ENCODE results near the gene TMEM266. TPM values are rescaled to one million over a fixed set of nuclear protein-coding genes. Genes with fewer than 3 reads are reported as not detected.

TMEM266 gene
- total RNA-seq, 2 donors from 2014 or later, result not detected

DNA sequence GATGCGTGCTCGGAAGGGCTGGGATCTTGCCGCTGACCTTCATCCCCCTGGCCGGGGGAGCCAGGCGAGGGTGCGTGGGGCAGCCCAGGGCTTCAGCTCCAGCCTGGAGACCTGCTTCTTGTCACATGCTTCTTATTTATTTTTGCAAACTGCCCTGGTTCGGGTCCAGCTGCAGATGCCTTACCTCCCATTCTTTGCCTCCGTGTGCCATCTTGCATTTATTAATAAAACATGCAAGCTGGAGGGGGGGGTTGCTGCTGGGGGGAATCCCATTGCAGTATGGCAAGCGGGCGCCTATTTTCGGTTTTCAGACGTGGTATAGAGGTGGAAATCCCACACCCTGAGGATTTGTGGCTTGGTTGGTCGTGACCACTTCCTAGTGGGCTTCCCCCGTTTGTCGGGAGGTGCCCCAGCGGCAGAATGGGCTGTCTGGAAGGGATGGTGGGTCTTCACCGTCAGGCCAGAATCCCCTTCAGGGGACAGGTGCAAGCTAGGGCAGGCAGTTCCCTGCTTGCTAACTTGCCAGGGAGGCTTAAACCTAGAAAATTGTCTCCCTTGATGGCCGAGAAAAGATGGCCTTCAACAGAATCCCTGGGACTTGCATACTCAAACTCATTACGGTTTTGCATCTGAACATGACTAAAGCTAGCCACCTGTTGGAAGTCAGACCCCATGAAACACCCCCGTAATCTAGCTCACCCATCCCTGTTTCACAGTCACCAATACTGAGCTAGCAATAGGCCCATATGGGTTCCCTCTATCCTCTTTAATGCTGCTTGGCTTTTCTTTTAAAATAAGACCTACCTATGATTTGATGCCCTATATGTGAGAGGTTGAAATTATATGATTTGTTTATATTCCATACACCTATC, 569 bp downstream of the TMEM266 start:
- ATAC-seq (peak; percentile 17 to 65), DNase-seq (ENCODE audit: low spot score in 2 of 2) (peak in 1 of 2 donors; percentile 59)
- H3K36me3 Mint-ChIP-seq, result no peaks in the 10 kb centered on the region
- no peaks in the 10 kb centered on the region for H3K9me3 Mint-ChIP-seq
- no peak overlapping the region for H3K27ac Mint-ChIP-seq

DNA sequence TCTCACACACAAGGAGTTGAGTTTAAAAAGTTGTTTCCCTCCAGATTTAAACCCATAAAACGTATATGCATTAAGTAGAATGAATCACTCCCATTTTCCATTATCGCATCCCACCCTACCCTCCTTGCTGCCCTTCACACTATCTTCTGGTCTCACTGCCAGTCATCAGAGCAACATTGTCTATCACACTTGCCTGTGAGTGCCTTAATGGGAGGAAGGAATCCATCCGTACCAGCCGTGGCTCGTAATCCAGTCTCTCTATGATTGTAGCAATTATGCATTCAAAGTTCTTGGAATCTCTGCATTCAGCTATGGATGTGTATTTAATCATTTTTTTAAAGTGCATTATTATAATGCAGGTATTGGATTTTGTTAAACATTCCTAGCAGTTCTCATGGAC, 1.9 kb downstream of the TMEM266 start:
- Mint-ChIP-seq H3K27ac (no peak overlapping the region), H3K36me3 (no peaks in the 10 kb centered on the region), H3K9me3 (no peaks in the 10 kb centered on the region)
- DNase-seq (ENCODE audit: low spot score in 2 of 2) (no peak), ATAC-seq (no peak)

DNA sequence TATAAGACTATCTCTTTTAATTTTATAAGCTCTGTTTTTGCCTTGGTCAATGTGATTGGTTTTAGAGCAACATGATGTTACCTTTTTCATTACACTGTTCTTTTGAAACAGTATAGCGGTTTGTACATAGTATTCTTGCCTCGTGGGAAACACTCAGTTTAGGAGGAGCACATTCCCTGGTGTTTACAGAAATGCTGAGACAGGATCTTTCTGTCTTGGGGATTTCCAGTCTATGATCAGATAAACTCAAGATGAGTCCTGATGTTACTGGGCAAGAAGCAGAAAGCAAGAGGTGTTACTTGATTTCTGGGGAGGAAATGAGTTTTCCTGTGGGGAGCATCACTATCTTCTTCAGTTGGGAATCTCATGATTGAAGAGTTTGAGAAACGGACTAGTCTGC, 2.5 kb downstream of the TMEM266 start:
- H3K36me3 Mint-ChIP-seq, result no peaks in the 10 kb centered on the region

DNA sequence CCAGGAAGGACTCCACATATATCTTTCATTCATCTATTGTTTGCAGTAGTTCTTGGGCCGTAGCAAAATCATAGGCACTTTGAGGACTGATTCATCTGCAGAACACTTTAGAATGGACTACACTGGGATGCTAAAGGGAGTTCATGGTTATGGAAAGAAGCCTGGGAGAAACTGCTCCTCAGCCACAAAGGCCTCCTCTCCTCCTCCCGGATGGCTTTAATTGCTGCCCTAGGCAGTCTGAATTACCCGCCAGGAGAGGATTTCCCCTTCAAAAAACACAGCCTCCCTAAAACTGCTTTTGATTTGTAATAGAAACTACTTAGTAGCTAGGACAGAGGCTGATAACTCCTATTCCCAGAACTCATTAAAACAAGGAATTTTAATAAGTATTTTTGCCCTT, 4.6 kb downstream of the TMEM266 start:
- no peaks in the 10 kb centered on the region for H3K9me3 Mint-ChIP-seq
- no peaks in the 10 kb centered on the region for H3K36me3 Mint-ChIP-seq
- no peak overlapping the region for H3K27ac Mint-ChIP-seq
- ATAC-seq (no peak), DNase-seq (ENCODE audit: low spot score in 2 of 2) (no peak)

More for the DNA sequence above, 2.5 kb downstream of the TMEM266 start:
- no peak for DNase-seq (ENCODE audit: low spot score in 2 of 2)
- Mint-ChIP-seq H3K9me3 (no peaks in the 10 kb centered on the region), H3K27ac (no peak overlapping the region)
- no peak for ATAC-seq

DNA sequence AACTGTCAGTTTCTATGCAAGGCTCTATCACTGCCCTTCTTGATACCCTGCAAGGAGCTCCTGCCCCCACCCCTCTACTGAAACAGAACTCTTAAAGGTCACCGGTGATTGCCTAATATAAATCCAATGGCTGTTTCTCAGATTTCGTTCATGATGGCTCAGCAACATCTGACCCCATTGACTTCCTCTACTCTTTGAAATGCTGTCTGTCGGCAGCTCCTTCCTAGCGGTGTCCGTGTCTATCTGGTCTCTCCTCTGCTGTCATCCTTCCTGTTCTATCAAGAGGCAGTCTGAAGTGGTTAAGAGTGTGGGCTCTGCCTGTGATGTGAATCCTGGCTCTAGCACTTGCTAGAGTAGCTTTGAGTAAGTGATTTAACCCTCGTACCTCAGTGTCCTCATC, 5.5 kb downstream of the TMEM266 start:
- DNase-seq (ENCODE audit: low spot score in 2 of 2) (no peak), ATAC-seq (peak; percentile 87 to 89)
- H3K36me3 Mint-ChIP-seq, result no peaks in the 10 kb centered on the region
- no peak overlapping the region for H3K27ac Mint-ChIP-seq
- no peaks in the 10 kb centered on the region for H3K9me3 Mint-ChIP-seq

DNA sequence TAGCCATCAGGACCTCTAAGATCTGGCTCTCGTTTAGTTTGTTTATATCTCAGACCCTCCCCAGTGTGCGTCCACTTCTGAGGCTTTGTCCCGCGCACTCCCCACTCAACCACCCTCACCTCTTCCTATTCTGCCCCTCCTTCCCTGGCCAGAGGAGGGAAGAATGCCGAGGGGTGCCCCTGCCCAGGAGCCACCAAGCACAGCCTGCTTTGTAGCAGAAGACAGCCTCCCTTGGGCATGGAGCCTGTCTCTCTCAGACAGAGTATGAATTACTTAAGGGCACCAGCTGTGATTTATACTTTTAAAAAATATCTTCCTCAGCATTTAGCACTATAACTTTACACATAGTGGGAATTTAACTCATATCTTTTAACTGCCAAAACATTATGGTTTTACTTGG, 6.0 kb downstream of the TMEM266 start:
- ATAC-seq, result no peak
- no peaks in the 10 kb centered on the region for H3K36me3 Mint-ChIP-seq

DNA sequence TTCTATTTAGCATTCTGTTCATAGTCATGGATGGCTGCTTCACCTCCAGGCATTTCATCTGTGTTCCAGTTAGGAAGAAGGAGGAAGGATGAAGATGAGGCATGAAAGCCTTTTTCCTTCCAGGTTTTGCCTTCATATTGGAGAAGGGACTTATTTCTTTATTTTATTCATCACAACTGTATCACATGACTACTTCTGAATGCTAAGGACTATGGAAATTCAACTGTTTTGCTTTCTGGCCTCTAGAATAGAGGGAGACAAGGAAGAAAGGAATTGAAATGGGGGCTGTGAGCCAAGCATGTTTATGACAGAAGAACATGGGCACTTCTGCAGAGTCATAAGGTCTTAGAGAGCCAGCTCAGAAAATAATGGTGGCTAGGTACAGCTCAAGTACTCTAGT, 10.4 kb downstream of the TMEM266 start:
- Mint-ChIP-seq H3K27ac (no peak overlapping the region), H3K9me3 (no peaks in the 10 kb centered on the region), H3K36me3 (no peaks in the 10 kb centered on the region)
- no peak for ATAC-seq
- DNase-seq (ENCODE audit: low spot score in 2 of 2), result no peak

More for the DNA sequence above, 6.0 kb downstream of the TMEM266 start:
- no peaks in the 10 kb centered on the region for H3K9me3 Mint-ChIP-seq
- DNase-seq (ENCODE audit: low spot score in 2 of 2), result no peak
- no peak overlapping the region for H3K27ac Mint-ChIP-seq

DNA sequence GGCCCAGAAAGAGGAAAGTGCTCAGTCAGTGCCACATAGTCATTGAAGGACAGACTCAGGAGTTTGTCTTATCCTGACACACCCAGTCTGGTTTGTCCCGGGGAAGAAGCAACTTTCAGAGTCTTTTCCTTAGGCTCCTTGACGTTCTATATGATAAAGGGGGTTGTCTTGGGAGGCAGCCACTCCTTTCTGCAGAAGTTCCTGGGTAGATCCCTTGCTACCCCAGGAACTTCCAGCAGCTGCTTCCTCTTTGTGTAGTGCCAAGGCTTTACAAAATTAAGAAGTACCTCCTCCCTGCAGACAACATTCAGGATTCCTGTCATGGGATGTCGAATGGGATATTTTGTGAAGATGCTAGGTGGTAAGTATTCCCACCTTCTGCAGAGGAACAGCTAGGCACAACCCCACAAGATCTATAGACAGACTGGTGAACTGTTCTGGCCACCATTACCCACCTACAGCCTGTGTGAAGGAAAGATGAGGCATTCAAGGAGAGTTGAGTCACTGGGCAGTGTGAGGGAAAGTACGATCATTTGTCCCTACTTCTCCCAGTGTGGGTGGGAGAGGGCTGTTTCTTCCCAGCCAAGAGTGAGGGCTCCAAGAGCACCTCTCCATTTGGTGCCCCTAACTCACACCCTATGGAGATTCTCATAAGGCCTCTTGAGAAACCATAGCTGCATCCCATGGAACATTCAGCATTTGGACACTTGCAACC, 11.3 kb downstream of the TMEM266 start:
- ATAC-seq (no peak), DNase-seq (ENCODE audit: low spot score in 2 of 2) (no peak)
- no peaks in the 10 kb centered on the region for H3K9me3 Mint-ChIP-seq
- H3K36me3 Mint-ChIP-seq, result no peaks in the 10 kb centered on the region
- no peak overlapping the region for H3K27ac Mint-ChIP-seq

DNA sequence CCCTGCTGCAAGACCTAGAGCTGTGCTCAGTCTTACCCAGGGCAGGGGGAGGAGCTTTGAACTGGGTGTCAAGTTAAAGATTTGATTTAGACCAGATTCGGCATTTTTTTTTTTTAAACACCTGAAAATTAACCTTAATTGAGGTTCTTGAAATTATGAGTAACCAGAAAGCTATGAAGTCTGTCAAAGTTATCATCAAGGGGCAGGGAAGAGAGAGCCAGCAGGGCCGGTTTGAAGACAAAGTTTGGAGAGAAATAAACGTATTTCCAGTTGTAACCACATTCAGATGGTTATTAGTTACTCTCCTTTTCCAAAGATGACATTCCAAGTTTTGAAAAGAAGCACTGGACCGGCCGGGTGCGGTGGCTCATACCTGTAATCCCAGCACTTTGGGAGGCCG, 12.0 kb downstream of the TMEM266 start:
- Mint-ChIP-seq H3K9me3 (no peaks in the 10 kb centered on the region), H3K36me3 (no peaks in the 10 kb centered on the region)
- no peak for ATAC-seq

DNA sequence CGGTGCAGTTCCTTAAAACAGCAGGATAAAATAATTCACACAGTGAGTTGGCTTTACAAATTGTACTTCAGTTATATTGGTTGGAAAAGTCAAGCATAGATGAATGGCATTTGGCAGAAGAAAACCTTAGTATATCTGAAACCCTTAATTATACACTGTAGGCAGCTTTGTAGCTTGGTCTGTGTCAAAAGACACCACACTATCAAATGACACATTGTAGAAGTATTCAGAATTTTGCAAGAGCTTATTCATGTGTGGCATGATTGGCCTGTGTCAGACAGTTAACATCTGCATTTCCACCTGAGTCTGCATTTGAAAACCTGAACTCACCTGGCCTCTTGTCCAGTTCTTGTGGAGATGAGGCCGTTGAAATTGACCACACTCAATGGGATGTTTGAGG, 13.8 kb downstream of the TMEM266 start:
- no peak for DNase-seq (ENCODE audit: low spot score in 2 of 2)
- no peak for ATAC-seq
- no peaks in the 10 kb centered on the region for H3K9me3 Mint-ChIP-seq
- no peaks in the 10 kb centered on the region for H3K36me3 Mint-ChIP-seq
- H3K27ac Mint-ChIP-seq, result no peak overlapping the region

More for the DNA sequence above, 12.0 kb downstream of the TMEM266 start:
- no peak overlapping the region for H3K27ac Mint-ChIP-seq
- DNase-seq (ENCODE audit: low spot score in 2 of 2), result no peak

DNA sequence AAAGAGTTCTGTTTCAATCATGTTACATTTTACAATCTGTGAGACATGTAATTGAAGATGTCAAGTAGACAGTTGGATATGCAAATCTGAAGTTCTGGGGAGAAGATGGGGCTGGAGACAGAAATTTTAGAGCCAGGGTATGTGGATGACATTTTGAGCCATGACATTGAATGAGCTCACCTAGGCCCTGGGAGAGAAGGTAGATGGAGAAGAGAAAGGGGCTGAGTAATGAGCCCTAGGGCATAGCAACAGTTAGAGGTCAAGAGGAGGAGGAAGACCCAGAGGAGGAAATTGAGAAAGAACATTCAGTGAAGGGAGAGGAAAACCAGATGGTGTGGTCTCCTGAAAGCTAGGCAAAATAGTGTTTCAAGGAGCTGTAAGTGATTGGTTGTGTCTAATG, 15.3 kb downstream of the TMEM266 start:
- H3K9me3 Mint-ChIP-seq, result no peaks in the 10 kb centered on the region
- DNase-seq (ENCODE audit: low spot score in 2 of 2) (no peak), ATAC-seq (no peak)
- no peak overlapping the region for H3K27ac Mint-ChIP-seq
- H3K36me3 Mint-ChIP-seq, result no peaks in the 10 kb centered on the region

DNA sequence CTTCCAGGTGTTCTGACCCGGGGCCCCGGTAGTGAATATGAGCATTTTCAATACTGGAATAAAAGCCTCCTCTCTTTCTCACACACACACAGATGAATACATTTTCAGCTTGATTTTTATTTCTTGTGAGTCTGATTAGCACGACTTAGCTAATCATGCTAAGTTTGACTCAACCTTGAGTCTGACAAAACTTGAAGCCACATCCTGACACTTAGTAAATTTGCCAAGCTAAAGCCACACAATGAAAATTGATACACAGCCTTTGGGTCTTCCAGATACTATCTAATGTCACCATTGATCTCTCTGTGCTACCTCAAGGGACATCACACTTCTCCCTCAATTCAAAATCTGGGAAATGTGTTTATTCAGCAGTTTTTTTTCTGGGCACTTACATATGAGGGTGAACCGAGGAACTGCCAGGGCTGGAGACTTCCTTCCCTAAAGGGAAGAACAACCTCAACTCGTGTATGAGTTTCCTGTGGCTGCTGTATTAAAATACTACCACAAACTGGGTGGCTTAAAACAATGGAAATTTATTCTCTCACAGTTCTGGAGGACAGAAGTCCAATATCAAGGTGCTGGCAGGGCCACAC, 18.6 kb downstream of the TMEM266 start:
- no peak overlapping the region for H3K27ac Mint-ChIP-seq
- no peaks in the 10 kb centered on the region for H3K9me3 Mint-ChIP-seq
- no peaks in the 10 kb centered on the region for H3K36me3 Mint-ChIP-seq
- DNase-seq (ENCODE audit: low spot score in 2 of 2) (no peak), ATAC-seq (no peak)

DNA sequence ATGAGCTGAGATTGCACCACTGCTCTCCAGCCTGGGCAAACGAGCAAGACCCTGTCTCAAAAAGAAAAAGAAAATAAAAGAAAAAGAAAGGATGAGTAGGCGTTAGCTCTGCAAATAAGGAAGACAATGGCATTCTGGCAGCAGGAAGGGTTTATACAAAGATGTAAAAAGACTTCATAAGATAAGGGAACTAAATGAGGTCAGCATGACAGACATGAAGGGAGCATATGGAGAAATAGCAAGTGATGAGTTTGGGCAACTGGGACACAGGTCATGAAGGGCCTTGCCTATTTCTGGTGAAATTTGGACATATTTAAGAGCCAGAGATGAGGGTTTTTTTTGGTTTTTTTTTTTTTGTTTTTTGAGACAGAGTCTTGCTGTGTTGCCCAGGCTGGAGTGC, 24.5 kb downstream of the TMEM266 start:
- ATAC-seq (no peak), DNase-seq (ENCODE audit: low spot score in 2 of 2) (no peak)
- H3K27ac Mint-ChIP-seq, result no peak overlapping the region
- no peaks in the 10 kb centered on the region for H3K9me3 Mint-ChIP-seq
- no peaks in the 10 kb centered on the region for H3K36me3 Mint-ChIP-seq

DNA sequence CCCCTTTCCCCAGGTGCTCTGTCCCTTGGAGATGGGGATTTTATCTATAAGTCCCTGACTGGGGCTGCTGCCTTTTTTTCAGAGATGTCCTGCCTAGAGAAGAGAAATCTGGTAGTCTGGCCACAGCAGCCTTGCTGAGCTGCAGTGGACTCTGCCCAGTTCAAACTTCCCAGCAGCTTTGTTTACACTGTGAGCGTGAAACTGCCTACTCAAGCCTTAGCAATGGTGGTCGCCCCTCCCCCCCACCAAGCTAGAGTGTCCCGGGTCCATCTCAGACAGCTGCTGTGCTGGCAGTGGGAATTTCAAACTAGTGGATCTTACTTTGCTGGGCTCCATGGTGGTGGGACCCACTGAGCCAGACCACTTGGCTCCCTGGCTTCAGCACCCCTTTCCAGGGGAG, 38.9 kb downstream of the TMEM266 start:
- H3K36me3 Mint-ChIP-seq, result no peaks in the 10 kb centered on the region
- no peak for DNase-seq (ENCODE audit: low spot score in 2 of 2)
- H3K27ac Mint-ChIP-seq, result no peak overlapping the region
- ATAC-seq, result no peak
- no peaks in the 10 kb centered on the region for H3K9me3 Mint-ChIP-seq

DNA sequence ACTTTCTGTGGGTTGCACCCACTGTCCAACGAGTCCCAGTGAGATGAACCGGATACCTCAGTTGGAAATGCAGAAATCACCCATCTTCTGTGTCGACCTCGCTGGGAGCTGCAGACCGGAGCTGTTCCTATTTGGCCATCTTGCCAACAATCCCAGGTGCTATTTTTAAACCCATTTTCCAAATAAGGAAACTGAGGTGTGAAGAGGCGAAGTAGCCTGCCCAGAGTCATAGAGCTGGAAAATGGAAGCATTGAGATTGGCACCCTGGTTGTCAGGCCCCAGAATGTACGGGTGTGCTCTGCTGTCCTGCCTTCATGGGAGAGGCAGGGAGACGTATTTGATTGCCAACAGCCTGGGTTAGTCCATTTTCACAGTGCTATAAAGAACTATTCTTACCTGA, 39.6 kb downstream of the TMEM266 start:
- ATAC-seq (no peak), DNase-seq (ENCODE audit: low spot score in 2 of 2) (no peak)
- H3K27ac Mint-ChIP-seq, result no peak overlapping the region
- no peaks in the 10 kb centered on the region for H3K36me3 Mint-ChIP-seq
- no peaks in the 10 kb centered on the region for H3K9me3 Mint-ChIP-seq

DNA sequence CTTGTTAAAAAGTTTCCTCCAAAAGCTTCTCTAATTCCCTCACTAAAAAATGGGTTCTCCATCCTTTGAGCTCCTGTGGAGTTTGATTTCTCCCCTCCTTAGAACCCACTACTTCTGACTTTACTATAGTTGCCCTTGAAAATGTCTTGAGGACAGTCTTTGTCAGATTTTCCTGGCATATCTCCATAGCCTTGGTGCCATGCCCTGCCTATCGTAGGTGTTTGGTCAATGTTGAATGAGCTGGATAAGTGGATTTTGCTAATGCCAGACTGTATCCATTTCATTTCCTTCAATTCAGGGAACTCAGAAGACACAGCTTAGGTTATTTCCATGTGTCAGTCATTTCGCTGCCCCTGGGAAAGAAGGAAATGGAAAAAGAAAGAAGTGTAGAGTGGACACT, 40.6 kb downstream of the TMEM266 start:
- Mint-ChIP-seq H3K9me3 (no peaks in the 10 kb centered on the region), H3K36me3 (no peaks in the 10 kb centered on the region), H3K27ac (no peak overlapping the region)
- no peak for DNase-seq (ENCODE audit: low spot score in 2 of 2)
- no peak for ATAC-seq

DNA sequence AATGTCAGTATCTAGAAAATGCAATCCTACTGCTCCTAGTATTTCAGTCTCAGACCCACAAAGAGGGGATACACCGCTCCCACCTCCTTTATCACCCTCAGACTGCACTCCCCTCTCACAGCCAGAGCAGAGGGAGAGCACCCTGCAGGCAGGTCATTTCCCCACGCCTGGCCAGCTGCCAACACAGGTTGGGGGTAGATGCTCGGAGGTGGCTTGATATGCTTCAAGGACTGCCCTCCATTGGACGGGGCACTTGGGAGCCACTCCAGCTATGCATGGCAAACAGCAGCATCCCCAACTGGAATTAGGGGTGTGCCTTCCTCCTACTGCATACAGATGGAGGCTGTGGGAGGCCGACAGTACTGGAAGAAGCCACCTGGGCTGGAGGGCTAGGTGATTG, 41.9 kb downstream of the TMEM266 start:
- H3K27ac Mint-ChIP-seq, result no peak overlapping the region
- no peak for ATAC-seq
- no peaks in the 10 kb centered on the region for H3K9me3 Mint-ChIP-seq
- no peak for DNase-seq (ENCODE audit: low spot score in 2 of 2)
- no peaks in the 10 kb centered on the region for H3K36me3 Mint-ChIP-seq
